Nephron (organoid): ENCODE results near the gene NCMAP.
"Not testable (repeated sequence)": the region's sequence is repeated elsewhere in the genome, so short reads cannot be mapped to it uniquely, and the experiment has no call there.

Experiments
- H3K27ac Mint-ChIP-seq, 3 experiments: 2 replicates each; pipeline ENCODE4 v1.8.0; 2020; ENCODE audit warnings: mixed read lengths in 3 of 3, mild to moderate bottlenecking in 2 of 3, moderate library complexity in 1 of 3
- H3K27me3 Mint-ChIP-seq: 2 replicates; pipeline ENCODE4 v1.8.0; 2021; ENCODE audit warnings: low read depth, mild to moderate bottlenecking, moderate library complexity, mixed read lengths
- H3K36me3 Mint-ChIP-seq: 2 replicates; pipeline ENCODE4 v1.8.0; 2020; ENCODE audit warnings: low read depth, mixed read lengths
- H3K4me1 Mint-ChIP-seq: 2 replicates; pipeline ENCODE4 v1.8.0; 2020; ENCODE audit warnings: mixed read lengths
- H3K4me3 Mint-ChIP-seq, 3 experiments: 2 replicates each; pipeline ENCODE4 v1.8.0; 2020; ENCODE audit warnings: mild to moderate bottlenecking in 3 of 3, mixed read lengths in 3 of 3, moderate library complexity in 2 of 3
- H3K9me3 Mint-ChIP-seq: 2 replicates; pipeline ENCODE4 v1.8.0; 2020; ENCODE audit warnings: mixed read lengths
- TF ChIP-seq, protein P1 (sequence below), 3 experiments: fragments of 200-600 bp; sonication (generic); IDR thresholded peaks; one replicate each; pipeline ENCODE4 v1.5.0; 2021; ENCODE audit warnings: antibody characterized with exemption in 3 of 3; ENCODE audit not compliant: unreplicated experiment in 3 of 3

The NCMAP gene

DNA sequence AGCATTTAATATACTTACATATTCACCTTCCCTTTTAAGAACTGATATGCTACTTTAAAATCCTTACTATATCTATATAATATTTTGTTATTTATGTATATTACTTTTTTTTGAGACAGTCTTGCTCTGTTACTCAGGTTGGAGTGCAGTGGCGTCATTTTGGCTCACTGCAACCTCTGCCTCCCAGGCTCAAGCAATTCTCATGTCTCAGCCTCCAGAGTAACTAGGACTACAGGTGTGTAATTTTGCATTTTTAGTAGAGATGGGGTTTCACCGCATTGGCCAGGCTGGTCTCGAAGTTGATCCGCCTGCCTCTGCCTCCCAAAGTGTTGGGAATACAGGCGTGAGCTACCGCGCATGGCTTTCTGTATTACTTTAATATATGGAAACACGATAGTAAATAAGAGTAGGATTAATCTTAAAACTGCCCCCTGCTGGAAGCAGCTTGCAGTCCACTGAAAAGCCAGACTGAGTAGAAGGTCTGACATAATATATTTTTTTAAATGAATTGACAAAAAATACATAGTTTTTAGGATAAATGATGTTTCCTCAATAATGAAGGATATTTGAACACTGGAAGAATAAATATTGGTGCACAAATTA lies 28.8 kb upstream of the NCMAP start:
- Mint-ChIP-seq H3K4me3 (no peak overlapping the region), H3K36me3 (no peaks in the 10 kb centered on the region), H3K27me3 (no peaks in the 10 kb centered on the region), H3K9me3 (no peaks in the 10 kb centered on the region), H3K27ac (no peak overlapping the region), H3K4me1 (peaks cover 5% of the 10 kb centered on the region)
- TF ChIP-seq, protein P1, sequence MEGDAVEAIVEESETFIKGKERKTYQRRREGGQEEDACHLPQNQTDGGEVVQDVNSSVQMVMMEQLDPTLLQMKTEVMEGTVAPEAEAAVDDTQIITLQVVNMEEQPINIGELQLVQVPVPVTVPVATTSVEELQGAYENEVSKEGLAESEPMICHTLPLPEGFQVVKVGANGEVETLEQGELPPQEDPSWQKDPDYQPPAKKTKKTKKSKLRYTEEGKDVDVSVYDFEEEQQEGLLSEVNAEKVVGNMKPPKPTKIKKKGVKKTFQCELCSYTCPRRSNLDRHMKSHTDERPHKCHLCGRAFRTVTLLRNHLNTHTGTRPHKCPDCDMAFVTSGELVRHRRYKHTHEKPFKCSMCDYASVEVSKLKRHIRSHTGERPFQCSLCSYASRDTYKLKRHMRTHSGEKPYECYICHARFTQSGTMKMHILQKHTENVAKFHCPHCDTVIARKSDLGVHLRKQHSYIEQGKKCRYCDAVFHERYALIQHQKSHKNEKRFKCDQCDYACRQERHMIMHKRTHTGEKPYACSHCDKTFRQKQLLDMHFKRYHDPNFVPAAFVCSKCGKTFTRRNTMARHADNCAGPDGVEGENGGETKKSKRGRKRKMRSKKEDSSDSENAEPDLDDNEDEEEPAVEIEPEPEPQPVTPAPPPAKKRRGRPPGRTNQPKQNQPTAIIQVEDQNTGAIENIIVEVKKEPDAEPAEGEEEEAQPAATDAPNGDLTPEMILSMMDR (IDR thresholded peaks at IDR 0.05; ENCODE audit: unreplicated experiment in 3 of 3), result peak; percentile 24 to 50 (median 26)

DNA sequence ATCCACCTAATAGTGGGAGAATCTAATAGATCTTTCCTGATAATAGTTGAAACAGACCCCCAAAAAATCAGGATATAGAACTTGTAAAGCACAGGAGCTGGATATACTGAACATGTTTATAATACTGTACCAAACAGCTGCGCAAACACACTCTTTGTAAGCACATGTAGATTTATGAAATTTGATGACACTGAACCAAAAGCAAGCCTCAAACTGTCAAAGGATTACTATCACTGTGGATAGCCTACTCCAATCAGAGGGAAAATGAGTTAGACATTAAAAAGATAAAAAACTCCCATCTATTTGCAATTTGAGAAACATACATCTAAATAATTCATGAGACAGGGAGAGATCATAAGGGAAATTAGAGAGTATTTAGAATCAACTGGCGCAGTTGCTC lies 27.1 kb upstream of the NCMAP start:
- H3K36me3 Mint-ChIP-seq, result no peaks in the 10 kb centered on the region

DNA sequence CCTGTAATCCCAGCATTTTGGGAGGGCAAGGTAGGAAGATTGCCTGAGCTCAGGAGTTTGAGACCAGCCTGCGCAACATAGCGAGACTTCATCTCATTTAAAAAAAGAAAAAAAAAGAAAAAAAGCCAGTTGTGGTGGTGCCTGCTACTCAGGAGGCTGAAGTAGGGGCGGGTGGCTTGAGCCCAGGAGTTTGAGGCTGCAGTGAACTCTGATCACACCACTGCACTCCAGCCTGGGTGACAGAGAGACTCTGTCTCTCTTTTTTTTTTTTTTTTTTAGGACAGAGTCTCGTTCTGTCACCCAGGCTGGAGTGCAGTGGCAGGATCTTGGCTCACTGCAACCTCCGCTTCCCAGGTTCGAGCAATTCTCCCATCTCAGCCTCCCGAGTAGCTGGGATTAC lies 26.6 kb upstream of the NCMAP start:
- H3K9me3 Mint-ChIP-seq, H3K4me3 Mint-ChIP-seq, H3K4me1 Mint-ChIP-seq, H3K27ac Mint-ChIP-seq, H3K27me3 Mint-ChIP-seq, H3K36me3 Mint-ChIP-seq: not testable (repeated sequence)

More for the DNA sequence above, 27.1 kb upstream of the NCMAP start:
- Mint-ChIP-seq H3K27ac (no peak overlapping the region), H3K4me3 (no peak overlapping the region), H3K9me3 (no peaks in the 10 kb centered on the region), H3K27me3 (no peaks in the 10 kb centered on the region), H3K4me1 (peaks cover 5% of the 10 kb centered on the region)
- TF ChIP-seq, protein P1 (IDR thresholded peaks at IDR 0.05; ENCODE audit: unreplicated experiment in 3 of 3), result no peak

DNA sequence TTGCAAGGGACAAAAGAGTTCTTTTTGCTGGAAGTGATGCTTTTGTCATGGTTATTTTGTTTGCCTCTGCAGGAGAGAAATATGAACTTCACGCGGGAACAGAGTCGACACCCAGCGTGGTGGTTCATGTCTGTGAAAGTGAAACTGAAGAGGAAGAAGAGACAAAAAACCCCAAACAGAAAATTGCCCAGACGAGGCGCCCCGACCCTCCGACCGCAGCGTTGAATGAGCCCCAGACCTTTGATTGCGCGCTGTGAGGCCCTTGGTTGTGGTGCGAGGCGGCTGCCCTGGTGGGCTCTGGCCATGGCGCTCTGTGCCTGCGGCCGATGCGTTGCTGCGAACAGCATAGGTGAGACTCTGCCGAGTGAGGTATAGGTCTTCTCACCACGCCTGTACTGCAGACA lies 20.9 kb upstream of the NCMAP start:
- TF ChIP-seq, protein P1 (IDR thresholded peaks at IDR 0.05; ENCODE audit: unreplicated experiment in 3 of 3), result no peak
- H3K9me3 Mint-ChIP-seq, result no peaks in the 10 kb centered on the region
- no peak overlapping the region for H3K27ac Mint-ChIP-seq
- peaks cover 2% of the 10 kb centered on the region for H3K4me1 Mint-ChIP-seq
- H3K36me3 Mint-ChIP-seq, result no peaks in the 10 kb centered on the region
- H3K27me3 Mint-ChIP-seq, result no peaks in the 10 kb centered on the region
- H3K4me3 Mint-ChIP-seq, result no peak overlapping the region

DNA sequence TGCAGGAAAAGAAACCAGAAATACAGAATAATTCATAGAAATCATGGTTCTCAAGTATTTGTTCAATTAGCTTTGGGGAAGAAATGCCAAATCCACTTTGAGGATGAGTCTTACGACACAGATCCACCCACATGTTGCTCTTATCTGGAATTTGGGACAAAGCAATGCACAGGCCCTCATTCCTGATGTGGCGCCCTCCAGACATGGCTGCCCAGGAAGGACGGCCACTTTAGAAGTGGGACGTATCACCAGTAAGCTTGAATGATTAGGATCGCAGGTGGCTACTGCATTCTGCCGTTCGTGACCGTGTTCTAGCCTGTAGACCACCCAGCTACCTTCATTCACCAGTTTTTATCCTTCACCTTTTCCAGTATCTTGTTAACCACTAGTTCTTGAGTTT lies 20.1 kb upstream of the NCMAP start:
- Mint-ChIP-seq H3K36me3 (no peaks in the 10 kb centered on the region), H3K4me1 (peaks cover 10% of the 10 kb centered on the region), H3K27me3 (no peaks in the 10 kb centered on the region), H3K9me3 (no peaks in the 10 kb centered on the region), H3K27ac (peak overlapping the region in 1 of 3 experiments; percentile 82), H3K4me3 (no peak overlapping the region)
- TF ChIP-seq, protein P1 (IDR thresholded peaks at IDR 0.05; ENCODE audit: unreplicated experiment in 3 of 3), result no peak

DNA sequence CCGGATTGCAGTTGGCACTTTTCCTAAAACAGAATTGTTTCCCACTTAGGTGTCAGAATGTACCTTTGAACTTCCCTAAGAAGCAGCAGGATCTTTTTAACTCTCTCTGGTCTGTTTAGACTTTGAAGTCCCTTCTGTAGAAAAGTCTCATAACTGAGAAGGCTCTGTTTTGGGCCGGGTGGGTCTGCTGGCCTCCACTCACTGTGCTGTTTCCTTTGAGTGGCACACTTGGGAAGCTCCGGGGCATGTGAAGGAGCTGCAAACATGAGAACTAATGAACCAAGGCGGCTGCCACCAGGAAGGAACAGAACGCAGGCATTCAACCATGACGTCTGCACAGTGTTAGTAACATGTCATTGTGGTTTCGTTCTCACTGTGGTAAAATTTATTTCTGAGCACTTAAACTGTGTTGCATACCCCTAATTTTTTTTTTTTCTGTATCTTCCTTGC lies 19.5 kb upstream of the NCMAP start:
- Mint-ChIP-seq H3K9me3 (no peaks in the 10 kb centered on the region), H3K4me1 (peaks cover 10% of the 10 kb centered on the region), H3K27me3 (no peaks in the 10 kb centered on the region), H3K4me3 (no peak overlapping the region), H3K36me3 (no peaks in the 10 kb centered on the region), H3K27ac (peak overlapping the region; percentile 27 to 82 (median 29))
- TF ChIP-seq, protein P1 (IDR thresholded peaks at IDR 0.05; ENCODE audit: unreplicated experiment in 3 of 3), result no peak
